ENCODE results near the gene METRN.

The METRN gene

DNA sequence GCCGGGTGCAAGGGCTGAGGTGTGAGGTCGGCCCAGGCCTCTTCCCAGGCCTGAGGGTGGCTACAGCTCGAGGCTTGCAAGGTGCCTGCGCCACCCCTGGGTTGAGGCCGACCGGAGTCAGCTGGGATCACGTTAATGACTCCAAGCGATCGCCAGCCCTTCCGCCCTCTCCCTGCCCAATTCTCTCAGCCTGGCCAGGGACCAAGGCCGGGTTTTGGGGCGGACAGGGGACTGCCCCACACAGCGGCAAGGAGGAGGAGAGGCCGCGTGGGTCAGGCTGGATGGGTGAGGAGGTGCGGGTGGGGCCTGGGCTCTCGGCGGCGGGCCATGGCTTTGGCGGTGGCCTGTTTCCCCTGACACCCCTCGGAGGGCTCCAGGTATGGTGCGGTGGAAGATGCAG is 21.6 kb upstream of the METRN start:
- DNase-seq: no peak

DNA sequence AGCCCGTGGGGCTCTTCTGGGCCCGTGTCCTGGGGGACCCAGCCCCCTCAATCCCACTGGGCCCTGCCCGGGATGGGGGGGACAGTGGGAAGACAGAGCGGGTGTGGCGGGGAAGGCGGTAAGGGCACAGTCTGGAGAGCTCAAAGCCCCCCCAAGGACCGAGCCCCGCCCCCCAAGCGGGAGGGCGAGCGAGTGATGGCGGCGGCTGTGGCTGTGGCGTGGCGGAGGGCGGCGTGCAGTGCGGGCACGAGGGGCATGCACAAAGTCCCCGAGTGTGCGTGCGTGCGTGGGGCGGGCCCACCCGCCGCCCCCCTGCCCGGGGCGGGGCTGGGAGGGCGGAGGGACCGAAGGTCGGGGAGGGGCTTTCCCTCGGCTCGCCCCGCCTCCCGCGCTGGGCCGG is 21.2 kb upstream of the METRN start:
- no peak for DNase-seq

DNA sequence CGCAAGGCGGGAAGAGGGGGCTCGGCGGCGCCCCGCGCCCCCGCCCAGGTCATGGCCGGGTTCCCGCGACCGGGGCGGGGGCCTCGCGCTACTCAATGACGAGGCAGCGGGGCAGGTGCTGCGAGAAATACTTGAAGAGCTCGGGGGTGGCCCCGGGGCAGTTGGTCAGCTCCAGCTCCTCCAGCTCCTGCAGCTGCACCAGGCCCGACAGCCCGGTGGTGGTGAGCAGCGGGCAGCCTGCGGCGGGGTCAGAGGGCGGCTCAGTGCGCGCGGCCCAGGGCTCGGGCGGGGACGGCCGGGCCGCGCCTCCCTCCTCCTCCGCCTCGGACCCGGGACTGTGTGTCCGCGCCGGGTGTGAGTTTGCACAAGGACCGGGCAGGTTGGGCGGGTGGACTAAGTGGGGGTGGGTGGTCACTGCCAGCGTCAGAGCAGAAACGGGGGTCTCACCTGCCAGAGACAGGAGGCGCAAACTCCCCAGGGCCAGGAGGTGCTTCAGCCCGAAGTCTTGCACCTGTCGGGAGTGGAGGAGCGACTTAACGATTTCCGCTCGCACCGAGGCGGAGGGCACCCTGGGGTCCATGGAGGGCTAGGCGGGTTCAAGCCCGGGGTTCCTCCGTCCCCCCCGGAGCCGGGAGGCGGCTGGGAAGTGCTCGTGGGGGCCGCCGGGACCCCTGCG is 20.6 kb upstream of the METRN start:
- DNase-seq: no peak

DNA sequence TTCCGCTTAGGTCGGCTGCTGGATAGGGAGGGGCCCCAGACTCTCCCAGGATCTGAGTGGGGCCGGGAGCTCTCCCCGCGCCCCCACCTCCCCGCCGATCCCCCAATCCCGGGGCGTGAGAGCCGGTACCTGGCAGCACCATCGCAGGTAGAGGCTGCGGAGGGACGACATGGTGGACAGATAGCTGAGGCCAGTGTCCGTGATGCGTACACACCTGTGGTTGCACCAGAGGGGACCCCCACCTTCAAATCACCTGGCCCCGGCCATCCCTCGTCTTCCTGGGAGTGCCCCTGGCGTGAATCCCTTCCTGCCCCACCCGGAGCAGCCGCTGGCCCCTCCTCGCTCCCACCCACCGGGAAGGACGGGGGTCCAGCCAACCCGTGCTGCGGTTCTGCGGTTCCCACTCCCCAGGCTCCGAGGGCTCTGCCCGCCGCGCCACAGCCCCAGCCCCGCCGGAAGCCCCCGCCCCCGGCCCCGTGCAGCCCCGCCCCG is 20.0 kb upstream of the METRN start:
- no peak for DNase-seq

DNA sequence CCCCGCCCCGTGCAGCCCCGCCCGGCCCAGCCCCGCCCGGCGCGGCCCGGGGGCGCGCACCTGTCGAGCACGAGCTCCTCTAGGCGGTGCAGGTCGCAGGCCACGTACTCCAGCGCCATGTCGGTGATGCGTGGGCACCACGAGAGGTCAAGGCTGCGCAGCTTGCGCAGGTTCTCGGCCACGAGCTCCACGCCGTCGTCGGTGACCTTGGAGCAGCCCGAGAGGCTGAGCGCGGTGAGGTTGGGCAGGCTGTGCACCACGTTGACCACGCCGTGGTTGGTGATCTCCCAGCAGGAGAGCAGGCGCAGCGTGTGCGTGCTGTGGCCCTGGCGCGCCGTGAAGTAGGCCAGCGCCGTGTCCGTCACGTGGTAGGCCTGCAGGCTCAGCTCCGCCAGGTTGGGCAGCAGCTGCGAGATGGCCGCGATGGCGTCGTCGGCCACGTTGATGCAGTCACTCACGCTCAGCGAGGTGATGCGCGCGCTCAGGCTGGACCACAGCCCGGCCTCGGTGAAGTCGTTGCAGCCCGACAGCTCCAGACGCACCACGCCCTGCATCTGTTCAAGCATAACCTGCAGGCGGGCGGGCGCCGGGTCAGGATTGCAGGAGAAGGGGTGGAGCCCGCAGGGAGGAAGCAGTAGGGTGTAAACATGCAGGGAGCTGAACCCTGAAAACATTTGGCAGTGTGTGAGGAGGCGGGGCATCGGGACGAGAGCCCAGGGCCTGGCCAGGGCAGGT is 19.4 kb upstream of the METRN start:
- DNase-seq: peak; percentile 78

DNA sequence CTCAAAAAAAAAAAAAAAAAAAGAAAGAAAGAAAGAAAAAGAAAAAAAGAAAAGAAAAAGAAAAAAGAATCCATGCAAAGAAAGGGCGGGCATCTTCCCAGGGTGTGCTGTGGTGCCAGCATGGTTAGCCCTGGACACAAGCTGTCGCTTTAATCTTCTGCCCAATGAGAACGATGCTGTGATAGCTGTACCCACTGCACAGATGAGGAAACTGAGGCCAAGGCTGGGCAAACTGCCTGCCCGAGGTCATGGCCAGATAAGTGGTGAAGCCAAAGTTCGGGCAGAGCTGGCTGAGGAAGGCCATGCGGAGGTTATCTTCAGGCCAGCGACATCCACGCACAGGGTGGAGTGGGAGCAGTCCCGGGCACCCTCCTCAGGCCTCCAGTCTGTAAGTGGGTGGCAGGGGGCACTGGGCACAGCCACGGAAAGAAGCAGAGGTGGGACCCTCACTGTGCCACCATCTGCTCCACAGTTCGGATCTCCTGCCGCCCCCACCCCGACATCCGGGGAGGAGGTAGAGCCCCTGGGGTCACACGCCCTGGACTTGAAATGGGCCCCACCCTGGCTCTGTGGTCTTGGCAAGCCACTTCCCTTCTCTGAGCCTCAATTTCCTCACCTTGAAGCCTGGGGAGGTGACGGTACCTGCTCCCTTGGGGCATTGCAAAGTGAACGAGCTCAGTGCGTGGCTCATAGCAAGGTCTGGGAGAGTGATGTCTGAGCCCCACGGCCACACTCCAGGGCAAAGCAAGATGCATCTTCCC is 15.8 kb upstream of the METRN start:
- no peak for DNase-seq

DNA sequence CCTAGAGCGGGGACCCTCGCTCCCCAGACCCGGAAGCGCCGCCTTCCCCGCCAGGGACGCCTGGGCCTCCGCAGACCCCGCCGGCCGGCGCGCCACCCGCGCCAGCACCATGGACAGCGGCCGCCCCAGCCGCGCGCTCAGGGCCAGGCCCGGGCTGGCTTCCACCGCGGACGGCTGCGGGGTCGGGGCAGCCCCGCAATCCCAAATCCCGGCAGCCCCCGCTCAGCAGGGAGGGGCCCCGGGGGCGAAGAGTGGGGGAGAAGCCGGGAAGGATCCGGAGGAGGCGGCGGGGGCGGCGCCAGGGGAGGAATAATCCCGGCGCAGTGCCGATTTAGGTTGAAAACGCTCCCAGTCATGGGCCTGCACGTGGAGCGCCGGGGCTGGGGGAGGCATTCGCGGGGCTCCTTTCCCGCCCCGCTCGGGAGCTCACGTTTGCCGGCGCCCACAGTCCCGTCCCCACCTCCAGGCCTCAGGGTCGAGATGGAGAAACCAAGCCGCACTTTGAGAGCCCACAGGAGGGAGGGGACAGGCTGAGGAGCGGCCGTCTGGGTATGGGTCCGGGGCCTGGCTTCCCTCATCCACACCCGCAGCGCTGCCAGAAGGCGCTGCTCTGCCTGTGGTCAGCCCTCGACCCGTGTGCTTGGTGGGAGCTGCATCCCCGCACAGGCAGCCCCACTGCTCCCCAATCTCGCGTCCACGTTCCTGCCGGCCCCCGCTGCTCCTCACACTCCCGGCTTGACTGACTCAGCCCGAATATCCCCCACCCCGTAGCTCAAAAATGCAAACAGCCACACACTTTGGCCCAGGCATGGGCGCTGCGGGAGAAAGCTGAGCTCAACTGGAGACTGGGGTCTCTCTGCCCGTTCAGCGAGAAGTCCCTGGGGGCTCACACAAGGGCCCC is 14.0 kb upstream of the METRN start:
- DNase-seq: no peak

DNA sequence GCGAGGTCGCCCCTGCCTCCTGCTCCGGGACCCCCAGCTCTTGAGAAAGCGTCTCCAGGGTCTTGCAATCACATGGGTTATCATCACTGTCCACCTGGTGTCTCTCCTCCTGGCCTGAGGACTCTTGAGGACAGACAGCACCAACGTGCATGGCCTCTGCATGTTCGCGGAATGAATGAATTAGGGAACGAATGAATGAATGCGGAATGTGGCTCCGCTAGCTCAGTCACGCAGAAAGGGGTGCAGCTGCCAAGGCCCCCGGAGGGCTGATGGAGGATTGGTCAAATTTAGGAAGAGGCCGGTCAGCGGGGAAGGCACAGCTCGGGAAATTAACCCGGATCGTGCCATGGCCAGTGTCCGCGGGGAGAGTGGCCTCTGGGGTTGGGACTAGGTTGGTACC is 12.6 kb upstream of the METRN start:
- no peak for DNase-seq

DNA sequence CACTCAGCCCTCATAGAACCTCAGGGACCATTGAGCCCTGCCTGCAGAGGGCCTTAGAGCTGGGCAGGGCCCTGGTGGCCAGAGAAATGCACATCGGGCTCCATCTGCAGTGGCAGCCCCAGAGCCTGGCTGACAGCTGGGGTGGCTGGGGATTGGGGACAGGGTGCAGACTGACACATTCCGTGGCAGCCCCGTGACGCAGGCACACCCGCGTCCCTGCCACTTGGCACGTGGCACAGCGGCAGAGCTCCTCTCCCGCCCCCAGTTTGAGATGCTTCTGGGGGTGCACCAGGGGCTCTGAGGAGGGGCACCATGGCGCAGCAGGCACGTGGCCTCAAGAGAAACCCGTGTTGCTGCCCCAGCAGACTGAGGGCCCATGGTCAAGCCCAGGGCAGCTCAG is 11.5 kb upstream of the METRN start:
- DNase-seq: no peak

DNA sequence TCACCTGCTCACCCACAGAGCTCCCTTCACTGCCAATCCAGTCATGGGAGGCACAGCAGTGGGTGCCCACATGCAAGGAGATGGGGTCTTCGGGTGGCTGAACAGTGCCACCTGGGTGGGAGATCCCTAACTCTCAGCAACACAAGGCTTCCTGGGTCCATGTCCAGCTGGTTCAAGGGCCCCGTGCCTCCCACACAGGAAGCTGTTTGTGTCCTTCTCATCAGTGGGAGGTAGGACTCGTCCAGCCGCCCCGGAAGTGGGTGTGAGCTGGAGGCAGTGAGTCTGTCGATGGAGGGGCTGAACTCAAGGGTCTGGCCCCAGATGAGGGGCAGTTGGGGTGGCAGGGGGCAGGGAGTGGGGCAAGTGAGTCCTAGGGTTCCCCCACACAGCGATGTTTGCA is 10.9 kb upstream of the METRN start:
- DNase-seq: no peak

DNA sequence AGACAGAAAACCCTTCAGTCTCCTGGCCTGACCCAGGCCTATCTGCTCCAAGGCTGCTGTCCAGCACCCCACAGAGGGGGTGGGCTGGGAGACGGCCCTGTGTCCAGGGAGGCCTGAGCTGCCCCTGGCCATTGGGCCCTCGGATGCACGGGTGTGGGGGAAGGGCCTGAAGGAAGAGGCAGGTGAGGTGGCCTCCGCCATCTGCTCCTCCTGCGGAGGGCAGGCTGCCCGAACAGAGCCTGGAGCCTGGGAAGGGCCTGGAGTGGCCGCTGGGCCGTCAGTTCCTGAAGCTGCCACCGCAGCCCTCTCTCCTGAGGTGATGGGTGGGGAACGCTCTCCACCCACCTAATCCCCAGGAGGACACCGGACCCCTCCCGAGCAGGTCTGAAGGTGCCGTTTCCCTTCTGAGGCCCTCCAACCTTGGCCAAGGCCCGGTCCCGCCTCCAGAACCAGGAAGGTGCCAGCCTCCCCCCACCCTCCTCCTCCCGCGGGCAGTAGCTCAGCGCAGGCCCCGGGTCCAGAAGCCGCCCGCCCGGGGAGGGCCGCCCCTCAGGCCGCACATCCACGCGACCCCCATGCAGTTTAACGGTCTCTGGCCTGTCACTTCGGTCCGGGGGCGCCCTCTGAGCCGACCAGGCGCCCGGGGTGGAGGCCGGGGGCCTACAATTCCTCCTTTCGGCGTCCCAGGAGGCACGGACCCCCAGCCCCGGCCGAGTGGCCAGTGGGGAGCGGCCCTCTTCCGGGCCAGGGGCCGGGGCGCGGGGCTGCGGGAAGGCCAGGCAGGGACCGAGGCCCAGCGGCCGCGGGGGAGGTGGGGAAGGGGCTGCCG is 10.2 kb upstream of the METRN start:
- DNase-seq: no peak

DNA sequence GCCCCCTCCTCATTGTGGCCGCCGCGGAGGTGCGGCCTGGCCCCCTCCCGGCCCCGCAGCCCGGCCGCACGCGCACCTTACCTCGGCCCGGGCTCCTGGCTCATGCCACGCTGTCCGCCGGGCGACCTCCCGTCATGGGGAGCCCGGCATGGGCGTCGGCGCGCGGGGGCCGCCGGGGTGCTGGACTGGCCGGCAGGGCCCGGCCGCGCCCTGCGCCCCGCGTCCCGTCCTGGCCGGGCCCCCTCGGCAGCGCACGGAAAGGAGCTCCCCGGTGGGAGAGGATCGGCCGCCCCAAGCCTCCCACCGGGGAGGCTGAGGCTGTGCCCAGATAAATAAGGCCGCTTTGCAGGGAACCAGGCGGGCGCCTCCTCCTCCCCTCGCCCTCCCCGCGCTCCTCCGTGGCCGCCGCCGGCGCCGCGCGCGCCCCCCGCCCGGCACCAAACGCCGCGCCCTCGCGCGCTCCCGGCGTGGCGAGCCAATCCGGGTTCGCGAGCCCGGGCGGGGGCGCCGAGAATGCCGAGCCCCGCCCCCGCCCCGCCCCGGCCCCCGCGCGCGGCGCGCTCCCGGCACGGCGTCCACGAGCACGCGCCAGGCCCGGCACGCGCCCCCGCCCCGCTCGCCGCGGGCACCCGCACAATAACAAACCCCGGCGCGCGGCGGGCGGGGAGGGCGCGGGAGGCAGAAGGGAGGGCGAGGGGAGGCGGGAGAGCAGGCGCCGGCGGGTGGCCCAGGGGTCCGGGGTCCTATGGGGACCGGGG is 9.3 kb upstream of the METRN start, which contains the start of gene FBXL16:
TSS of gene FBXL16 (minus strand) at position 371 of the 758 bp plus-strand sequence. CDS start 8,396 bp downstream, outside the sequence.
- no peak for DNase-seq

DNA sequence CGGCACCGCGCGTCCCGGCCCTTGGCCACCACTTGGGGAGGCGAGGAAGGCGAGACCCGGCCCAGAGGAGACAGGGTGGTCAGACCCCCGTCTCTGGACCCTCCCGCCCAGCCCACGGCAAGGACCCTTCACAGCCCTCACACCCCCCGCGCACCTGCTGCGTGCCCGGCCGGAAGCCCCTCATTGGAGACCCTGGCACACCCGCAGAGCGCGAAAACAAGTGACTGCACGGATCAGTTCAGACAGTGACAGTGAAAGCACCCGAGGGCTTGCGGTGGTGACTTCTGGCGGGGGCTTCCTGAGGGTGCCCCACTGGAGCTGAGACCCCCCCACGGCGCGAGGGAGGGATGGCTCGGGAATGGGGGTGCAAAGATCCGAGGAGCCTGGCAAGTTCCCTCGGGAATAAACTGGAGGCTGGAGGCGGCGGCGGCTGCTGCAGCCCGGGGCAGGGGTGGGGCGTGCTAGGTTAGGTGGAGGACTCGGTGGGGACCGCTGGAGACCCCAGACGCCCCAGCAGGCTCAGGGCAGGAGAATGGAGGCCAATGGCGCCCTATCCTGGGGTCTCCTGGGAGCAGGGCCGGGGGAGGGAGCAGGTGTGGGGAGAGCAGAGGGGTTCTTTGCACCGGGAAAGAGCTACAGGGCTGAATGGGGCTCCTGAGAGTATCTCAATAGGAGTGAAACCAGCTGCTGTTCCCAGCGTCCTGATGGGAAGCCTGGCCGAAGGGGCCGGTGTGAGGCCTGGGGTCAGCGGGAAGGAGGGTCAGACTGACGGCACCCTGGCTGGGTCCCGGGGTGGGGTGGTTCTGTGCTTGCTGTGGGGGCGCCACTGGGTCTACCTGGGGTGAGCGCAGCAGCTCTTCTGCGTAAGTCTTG is 8.5 kb upstream of the METRN start:
- DNase-seq: no peak

DNA sequence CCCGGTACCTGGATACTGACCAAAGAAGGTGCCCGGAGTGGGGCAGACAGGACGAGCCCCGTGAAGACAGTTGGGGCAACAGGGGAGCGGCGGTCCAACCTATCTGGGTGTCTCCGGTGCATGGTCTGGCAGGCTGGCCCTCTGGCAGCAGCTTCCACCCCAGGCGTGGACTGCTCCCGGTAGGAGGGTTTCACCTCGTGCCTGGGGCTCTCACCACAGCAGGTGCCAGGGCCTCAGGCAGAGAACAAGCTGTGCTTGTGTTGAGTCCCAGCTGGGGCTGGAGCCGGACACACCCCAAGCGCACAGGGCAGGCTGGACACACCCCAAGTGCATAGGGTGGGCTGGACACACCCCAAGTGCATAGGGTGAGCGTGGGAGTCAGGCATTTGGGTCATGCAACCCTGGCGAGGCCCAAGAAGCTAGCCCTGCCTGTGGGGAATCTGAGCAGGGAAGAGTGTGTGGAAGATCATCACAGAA is 7.8 kb upstream of the METRN start:
- DNase-seq: no peak

DNA sequence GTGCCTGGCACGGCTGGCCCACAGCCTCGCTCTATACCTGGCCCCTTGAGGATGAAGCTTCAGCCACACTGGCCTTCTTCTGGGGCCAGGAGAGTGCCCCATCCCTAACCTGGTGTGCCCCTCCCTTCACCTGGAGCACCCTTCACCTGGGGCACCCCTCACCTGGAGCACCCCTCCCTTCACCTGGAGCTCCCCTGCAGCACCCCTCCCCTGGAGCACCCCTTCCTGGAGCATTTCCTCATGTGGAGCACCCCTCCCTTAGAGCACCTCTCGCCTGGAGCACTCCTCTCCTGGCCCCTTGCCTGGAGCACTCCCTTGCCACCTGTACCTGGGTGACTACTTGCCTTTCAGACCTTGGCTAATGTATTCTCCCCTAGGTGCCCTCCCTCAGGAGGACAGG is 6.9 kb upstream of the METRN start:
- no peak for DNase-seq

DNA sequence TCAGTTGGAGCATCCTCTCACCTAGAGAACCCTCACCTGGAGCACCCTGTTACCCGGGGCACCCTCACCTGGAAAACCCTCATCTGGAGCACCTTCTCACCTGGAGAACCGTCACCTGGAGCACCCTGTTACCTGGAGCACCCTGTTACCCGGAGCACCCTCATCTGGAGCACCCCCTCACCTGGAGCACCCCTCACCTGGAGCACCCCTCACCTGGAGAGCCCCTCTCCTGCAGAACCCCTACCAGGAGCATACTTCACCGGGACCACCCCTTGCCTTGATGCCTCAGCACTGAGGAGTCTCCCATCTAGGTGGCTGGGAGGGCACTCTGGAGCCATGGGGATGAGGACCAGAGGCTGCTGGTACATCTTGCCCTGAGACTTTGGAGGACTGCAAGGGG is 6.0 kb upstream of the METRN start:
- no peak for DNase-seq

DNA sequence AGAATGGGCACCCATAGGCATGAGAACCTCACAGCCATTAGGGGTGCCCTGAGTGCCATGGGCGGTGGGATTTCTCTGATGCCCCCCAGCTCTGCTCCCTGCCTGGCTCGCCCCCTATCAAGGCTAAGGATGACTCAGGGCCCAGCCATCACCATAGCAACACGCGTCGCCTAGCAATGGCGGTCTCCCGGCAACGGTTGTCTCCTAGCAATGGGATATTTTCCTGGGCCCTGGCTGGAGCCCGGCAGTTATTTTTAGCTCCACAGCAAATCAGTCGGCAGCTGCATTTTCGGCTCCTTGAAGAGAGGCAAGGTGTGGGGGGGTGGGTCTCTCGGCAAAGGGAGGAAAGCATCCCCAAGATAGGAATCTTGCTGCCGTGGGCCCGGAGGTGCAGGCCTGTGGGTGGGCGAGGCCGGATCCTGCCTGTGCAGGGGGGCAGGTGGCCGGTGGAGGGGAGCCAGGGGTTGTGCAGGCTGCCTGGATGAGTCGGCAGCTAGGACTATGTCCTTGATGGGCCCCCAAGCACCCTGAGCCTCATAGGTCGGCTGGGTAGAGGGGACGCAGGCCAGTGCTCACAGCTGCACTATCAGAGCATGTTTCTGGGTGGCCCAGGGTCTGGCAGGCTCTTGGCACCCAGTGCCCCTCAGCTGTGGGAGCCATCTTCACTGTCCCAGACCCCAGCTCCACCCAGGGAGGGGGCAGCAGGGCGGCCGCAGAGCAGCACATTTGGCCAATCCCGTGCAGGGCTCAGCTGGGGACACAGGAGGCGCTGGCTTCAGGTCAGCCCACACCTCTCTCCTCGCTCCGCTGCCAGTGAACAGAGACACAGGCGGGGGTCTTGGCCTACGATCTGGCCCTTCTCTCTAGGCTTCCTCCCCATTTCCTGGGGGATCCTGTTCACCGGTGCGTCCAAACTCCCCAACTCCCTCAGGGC is 5.1 kb upstream of the METRN start:
- DNase-seq: no peak

DNA sequence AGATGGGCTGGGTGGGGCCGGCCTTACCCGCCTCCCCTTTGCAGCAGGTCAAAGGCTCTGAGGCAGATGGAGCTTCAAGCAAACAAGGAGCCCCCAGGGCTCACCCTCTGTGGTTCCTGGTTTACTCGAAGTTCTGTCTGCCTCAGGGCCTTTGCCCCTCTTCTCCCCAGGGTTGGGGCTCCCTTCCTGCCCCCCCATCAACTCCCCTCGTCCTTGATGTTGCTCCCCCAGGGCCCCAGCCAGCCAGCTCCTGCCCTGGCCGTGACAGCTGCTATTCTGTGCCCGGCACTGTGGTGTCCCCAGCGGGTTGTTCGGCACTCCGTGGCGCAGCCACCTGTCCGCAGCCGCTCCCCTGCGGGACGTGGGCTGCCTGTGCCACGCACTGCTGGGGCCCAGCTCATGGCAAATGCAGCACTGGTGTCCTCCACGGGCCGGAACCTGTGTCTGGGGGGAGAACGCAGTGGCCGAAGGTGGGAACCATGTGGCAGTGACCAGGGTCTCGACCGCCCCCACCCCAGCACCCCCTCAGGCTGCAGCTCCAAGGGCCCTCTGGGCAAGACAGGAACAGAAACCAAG is 4.3 kb upstream of the METRN start:
- DNase-seq: no peak
